OCI-LY3 (cell line): ENCODE measurements around the gene RTP1.

Source experiments
- H2AFZ ChIP-seq: fragments of 200-600, 300-600 bp; shearing (Covaris generic); 2 replicates; pipeline ENCODE4 v1.6.0; 2014; ENCODE audit warnings: antibody characterized with exemption, low read depth, low read length
- H3K27ac ChIP-seq: fragments of 200-600, 300-600 bp; sonication (generic); 2 replicates; pipeline ENCODE4 v1.5.1; 2014; ENCODE audit warnings: mild to moderate bottlenecking, low read length, moderate library complexity, mixed read lengths
- H3K27me3 ChIP-seq: fragments of 200-600, 300-600 bp; sonication (generic); 2 replicates; pipeline ENCODE4 v1.6.1; 2014; ENCODE audit warnings: low read depth, low read length, mixed read lengths
- H3K36me3 ChIP-seq: fragments of 200-600, 300-600 bp; sonication (generic); replicated peaks from 2 replicates; pipeline ENCODE3; 2014; ENCODE audit warnings: low read depth, low read length, mixed read lengths
- H3K4me1 ChIP-seq: fragments of 300-600, 200-600 bp; sonication (generic); 2 replicates; pipeline ENCODE4 v1.6.1; 2014; ENCODE audit warnings: low read length, mixed read lengths
- H3K4me2 ChIP-seq: fragments of 200-600, 300-600 bp; sonication (generic); 2 replicates; pipeline ENCODE4 v1.6.1; 2014; ENCODE audit warnings: low read length, mixed read lengths
- H3K4me3 ChIP-seq: fragments of 300-600, 200-600 bp; sonication (generic); 2 replicates; pipeline ENCODE4 v1.5.1; 2014; ENCODE audit warnings: antibody characterized with exemption, mild to moderate bottlenecking, low read length, moderate library complexity
- H3K79me2 ChIP-seq: fragments of 300-600, 200-600 bp; shearing (Covaris generic); 2 replicates; pipeline ENCODE4 v1.6.1; 2014; ENCODE audit warnings: mild to moderate bottlenecking, low read length, mixed read lengths
- H3K9ac ChIP-seq: fragments of 300-600, 200-600 bp; shearing (Covaris generic); 2 replicates; pipeline ENCODE4 v1.6.0; 2014; ENCODE audit warnings: mild to moderate bottlenecking, low read length, moderate library complexity
- H3K9me3 ChIP-seq: fragments of 200-600, 300-600 bp; shearing (Covaris generic); 2 replicates; pipeline ENCODE4 v1.6.1; 2014; ENCODE audit warnings: low read length, mixed read lengths; ENCODE audit not compliant: insufficient read depth
- H4K20me1 ChIP-seq: fragments of 200-600, 300-600 bp; sonication (generic); 2 replicates; pipeline ENCODE4 v1.6.1; 2016; ENCODE audit warnings: low read length, mixed read lengths; ENCODE audit not compliant: insufficient read depth
- CTCF ChIP-seq: fragments of 200-600, 300-600 bp; sonication (generic); IDR thresholded peaks from 2 replicates; pipeline ENCODE4 v1.5.1; 2014; ENCODE audit warnings: antibody characterized with exemption, low read length, low read depth
- EZH2phosphoT487 ChIP-seq: fragments of 200-600 bp; shearing (Covaris generic); IDR thresholded peaks from 2 replicates; pipeline ENCODE4 v1.6.1; 2018; ENCODE audit warnings: antibody characterized with exemption, mixed run types, low read depth

Gene RTP1, protein sequence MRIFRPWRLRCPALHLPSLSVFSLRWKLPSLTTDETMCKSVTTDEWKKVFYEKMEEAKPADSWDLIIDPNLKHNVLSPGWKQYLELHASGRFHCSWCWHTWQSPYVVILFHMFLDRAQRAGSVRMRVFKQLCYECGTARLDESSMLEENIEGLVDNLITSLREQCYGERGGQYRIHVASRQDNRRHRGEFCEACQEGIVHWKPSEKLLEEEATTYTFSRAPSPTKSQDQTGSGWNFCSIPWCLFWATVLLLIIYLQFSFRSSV

DNA sequence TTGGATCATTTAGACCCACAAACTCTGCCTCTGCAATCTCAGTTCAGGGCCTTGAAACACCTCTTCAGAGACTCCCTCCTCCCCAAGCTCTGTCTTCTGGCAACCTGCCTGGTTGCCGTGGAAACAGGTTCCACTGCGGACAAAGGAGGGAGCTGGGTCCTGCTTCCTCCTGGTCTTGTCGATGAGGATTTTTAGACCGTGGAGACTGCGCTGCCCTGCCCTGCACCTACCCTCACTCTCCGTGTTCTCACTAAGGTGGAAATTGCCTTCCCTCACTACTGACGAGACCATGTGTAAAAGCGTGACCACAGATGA, at the start of gene RTP1:
RTP1 (plus strand) TSS at position 152 of the 315 bp plus-strand sequence; CDS start at position 182, 30 bp downstream.
- peaks cover 14% of the 10 kb centered on the region for H3K4me1 ChIP-seq
- peaks cover 8% of the 10 kb centered on the region; the same call in 1 of the 2 replicates for H3K27me3 ChIP-seq
- no peak within 1 kb of the TSS for H3K27ac ChIP-seq
- H3K4me2 ChIP-seq: peak within 1 kb of the TSS; percentile 68
- no peak within 1 kb of the TSS for H3K9ac ChIP-seq
- no peaks in the 10 kb centered on the region for H3K79me2 ChIP-seq
- H4K20me1 ChIP-seq: no peaks in the 10 kb centered on the region
- H2AFZ ChIP-seq: peak within 1 kb of the TSS; percentile 90
- H3K9me3 ChIP-seq: no peaks in the 10 kb centered on the region
- no peaks in the 10 kb centered on the region for H3K36me3 ChIP-seq
- TF ChIP-seq EZH2phosphoT487 (no peak), CTCF (no peak)
- no peak within 1 kb of the TSS for H3K4me3 ChIP-seq

- H3K4me3 ChIP-seq: no peak overlapping the region
Observed at GRCh38 chr3:187150186-187150585, 47.1 kb upstream of the RTP1 start.

GRCh38 chr3:187150599-187150998, 46.7 kb upstream of the RTP1 start:
- no peaks in the 10 kb centered on the region for H3K4me1 ChIP-seq
- no peaks in the 10 kb centered on the region for H3K27me3 ChIP-seq
- H3K27ac ChIP-seq: no peak overlapping the region
- H3K4me3 ChIP-seq: no peak overlapping the region
- no peaks in the 10 kb centered on the region for H3K36me3 ChIP-seq
- no peaks in the 10 kb centered on the region for H3K79me2 ChIP-seq
- H3K4me2 ChIP-seq: 0 out of 2 replicates have a peak overlapping the region, but pooled peaks have one; percentile 20
- no peak overlapping the region for H3K9ac ChIP-seq
- peaks cover 4% of the 10 kb centered on the region; the same call in 1 of the 2 replicates for H3K9me3 ChIP-seq
- H4K20me1 ChIP-seq: no peaks in the 10 kb centered on the region
- TF ChIP-seq CTCF (peak; percentile 49), EZH2phosphoT487 (no peak)
- H2AFZ ChIP-seq: peak overlapping the region; percentile 45; the same call in 1 of the 2 replicates

More at GRCh38 chr3:187150186-187150585, 47.1 kb upstream of the RTP1 start:
- H3K9me3 ChIP-seq: peaks cover 8% of the 10 kb centered on the region; the same call in 1 of the 2 replicates
- peak overlapping the region; percentile 45; the same call in 1 of the 2 replicates for H2AFZ ChIP-seq
- H3K27me3 ChIP-seq: no peaks in the 10 kb centered on the region
- H3K9ac ChIP-seq: no peak overlapping the region
- no peaks in the 10 kb centered on the region for H3K79me2 ChIP-seq
- no peak overlapping the region for H3K27ac ChIP-seq
- H3K4me1 ChIP-seq: no peaks in the 10 kb centered on the region
- no peak for TF ChIP-seq CTCF
- TF ChIP-seq EZH2phosphoT487: no peak
- H3K4me2 ChIP-seq: 0 out of 2 replicates have a peak overlapping the region, but pooled peaks have one; percentile 20
- no peaks in the 10 kb centered on the region for H4K20me1 ChIP-seq
- H3K36me3 ChIP-seq: no peaks in the 10 kb centered on the region

DNA sequence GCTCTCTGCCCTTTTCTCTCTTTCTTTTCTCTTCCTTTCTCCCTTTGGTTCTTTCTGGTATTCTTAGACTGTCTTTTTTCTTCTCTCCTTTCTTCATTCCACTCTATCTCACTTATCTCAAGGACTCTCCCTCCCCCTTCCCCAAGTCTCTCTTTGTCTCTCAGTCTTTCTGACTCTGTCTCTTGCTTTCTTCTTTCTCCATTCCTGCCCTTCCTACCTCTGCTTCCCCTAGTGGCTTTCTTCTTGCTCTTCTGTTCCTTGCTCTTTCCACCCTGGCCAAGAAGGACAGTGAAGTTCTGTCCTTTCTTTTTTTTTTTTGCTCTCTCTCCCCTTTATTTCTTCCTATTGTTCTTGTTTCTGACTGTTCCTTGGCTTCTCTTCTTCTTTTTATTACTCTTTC, 35.7 kb upstream of the RTP1 start:
- Histone ChIP-seq H2AFZ (no peak overlapping the region), H3K27ac (no peak overlapping the region), H3K4me3 (no peak overlapping the region), H3K36me3 (no peaks in the 10 kb centered on the region), H4K20me1 (no peaks in the 10 kb centered on the region), H3K4me1 (peaks cover 2% of the 10 kb centered on the region; the same call in 1 of the 2 replicates), H3K4me2 (no peak overlapping the region), H3K9ac (no peak overlapping the region), H3K27me3 (no peaks in the 10 kb centered on the region), H3K9me3 (peaks cover 4% of the 10 kb centered on the region; the same call in 1 of the 2 replicates), H3K79me2 (no peaks in the 10 kb centered on the region)
- no peak for TF ChIP-seq EZH2phosphoT487
